Peyer's patch (tissue), 4 donors: ENCODE data around the gene CENPX. TPM values are rescaled to one million over a fixed set of nuclear protein-coding genes. Genes with fewer than 3 reads are reported as not detected.

Experiments used
- DNase-seq, 3 donors: peaks; one replicate each; pipeline ENCODE4 v3.0.0-alpha.2; 2017 to 2019
- H3K27ac ChIP-seq, 4 donors: fragments of 200-600 bp; sonication (generic); one replicate each; pipeline ENCODE4 v1.5.1; 2016 to 2019
- H3K27me3 ChIP-seq, 2 donors: fragments of 200-600 bp; sonication (generic); one replicate each; pipeline ENCODE4 v1.5.1; 2019
- H3K36me3 ChIP-seq, 3 donors: fragments of 200-600 bp; sonication (generic); one replicate each; pipeline ENCODE4 v1.5.1; 2016 to 2019
- H3K4me1 ChIP-seq, 4 donors: fragments of 200-600 bp; sonication (generic); one replicate each; pipeline ENCODE4 v1.5.1; 2016 to 2019
- H3K4me3 ChIP-seq, 4 donors: fragments of 200-600 bp; sonication (generic); 1 replicate in 3 of 4; 2 replicates in 1 of 4; pipeline ENCODE4 v1.5.1; 2016 to 2019; ENCODE audit warnings: mild to moderate bottlenecking in 1 of 4
- H3K9me3 ChIP-seq, 4 donors: fragments of 200-600 bp; sonication (generic); one replicate each; pipeline ENCODE4 v1.5.1; 2016 to 2019; ENCODE audit warnings: mild to moderate bottlenecking in 1 of 4
- POLR2A ChIP-seq, 2 donors: fragments of 450-650 bp; IDR thresholded peaks; one replicate each; pipeline ENCODE4 v1.5.1; 2017; ENCODE audit warnings: antibody characterized with exemption in 2 of 2, mild to moderate bottlenecking in 2 of 2, moderate library complexity in 2 of 2
- total RNA-seq, 4 donors: library from RNA; depleted of rRNA; stranded (reverse); fragments of >200 nt; gene quantifications; one replicate each; pipeline ENCODE4 v1.1.0, GENCODE V29; 2016
- TF ChIP-seq, protein P1 (sequence below), 6 experiments: fragments of 450-650 bp in 4 of 6; fragments of 200-600 bp in 2 of 6; sonication (generic) in 1 of 6; IDR thresholded peaks; one replicate each; pipeline ENCODE4 v1.5.1; 2017 to 2019; ENCODE audit warnings: antibody characterized with exemption in 6 of 6, mild to moderate bottlenecking in 3 of 6, moderate library complexity in 1 of 6

Gene CENPX
- total RNA-seq, 4 donors from 2014 or later = 49.1 to 123 (median 91.8) TPM

GRCh38 chr17:82031885-82032627 is 9.4 kb upstream of the CENPX start:
- Histone ChIP-seq H3K9me3 (no peaks in the 10 kb centered on the region), H3K27me3 (no peaks in the 10 kb centered on the region), H3K36me3 (no peaks in the 10 kb centered on the region), H3K27ac (no peak overlapping the region), H3K4me3 (peak overlapping the region in 3 of 4 donors; percentile 64 to 74 (median 71)), H3K4me1 (peaks cover 0 to 32% (median 20%) of the 10 kb centered on the region in 4 donors)
- peak; percentile 27 to 81 (median 78) for DNase-seq
- TF ChIP-seq, protein P1, sequence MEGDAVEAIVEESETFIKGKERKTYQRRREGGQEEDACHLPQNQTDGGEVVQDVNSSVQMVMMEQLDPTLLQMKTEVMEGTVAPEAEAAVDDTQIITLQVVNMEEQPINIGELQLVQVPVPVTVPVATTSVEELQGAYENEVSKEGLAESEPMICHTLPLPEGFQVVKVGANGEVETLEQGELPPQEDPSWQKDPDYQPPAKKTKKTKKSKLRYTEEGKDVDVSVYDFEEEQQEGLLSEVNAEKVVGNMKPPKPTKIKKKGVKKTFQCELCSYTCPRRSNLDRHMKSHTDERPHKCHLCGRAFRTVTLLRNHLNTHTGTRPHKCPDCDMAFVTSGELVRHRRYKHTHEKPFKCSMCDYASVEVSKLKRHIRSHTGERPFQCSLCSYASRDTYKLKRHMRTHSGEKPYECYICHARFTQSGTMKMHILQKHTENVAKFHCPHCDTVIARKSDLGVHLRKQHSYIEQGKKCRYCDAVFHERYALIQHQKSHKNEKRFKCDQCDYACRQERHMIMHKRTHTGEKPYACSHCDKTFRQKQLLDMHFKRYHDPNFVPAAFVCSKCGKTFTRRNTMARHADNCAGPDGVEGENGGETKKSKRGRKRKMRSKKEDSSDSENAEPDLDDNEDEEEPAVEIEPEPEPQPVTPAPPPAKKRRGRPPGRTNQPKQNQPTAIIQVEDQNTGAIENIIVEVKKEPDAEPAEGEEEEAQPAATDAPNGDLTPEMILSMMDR (IDR thresholded peaks at IDR 0.05) = no peak
- no peak for TF ChIP-seq POLR2A (IDR thresholded peaks at IDR 0.05)

DNA sequence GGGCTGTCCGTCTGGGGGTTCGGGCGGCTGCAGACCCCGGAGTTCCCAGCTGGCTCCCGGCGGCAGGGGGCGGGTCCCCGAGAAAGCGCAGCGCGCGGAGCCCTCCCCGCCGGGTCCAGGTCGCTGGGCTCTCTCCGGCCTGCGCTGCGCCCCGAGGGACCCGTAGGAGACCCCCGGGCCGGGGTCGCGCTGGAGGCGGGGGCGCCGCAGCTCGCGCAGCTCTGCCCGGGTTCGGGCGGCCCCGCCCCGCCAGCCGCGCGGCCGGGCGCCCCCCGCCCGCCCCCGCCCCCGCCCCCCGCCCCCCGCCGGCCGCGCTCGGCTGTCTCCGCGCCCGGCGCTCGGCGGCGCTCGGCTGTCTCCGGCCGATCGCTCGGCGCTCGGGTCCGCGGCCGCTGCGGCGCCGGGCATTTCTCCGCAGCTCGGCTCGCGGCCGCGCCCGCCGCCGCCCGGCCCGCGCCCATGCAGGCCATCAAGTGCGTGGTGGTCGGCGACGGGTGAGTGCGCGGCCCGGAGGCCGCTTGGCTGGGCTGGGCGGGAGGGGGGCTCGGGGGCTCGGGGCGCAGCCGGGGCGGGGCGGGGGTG is 8.7 kb upstream of the CENPX start, which contains the start of gene RAC3:
TSS of gene RAC3 (plus strand) at position 376 of the 582 bp plus-strand sequence. CDS start at position 460, 84 bp downstream.
- no peaks in the 10 kb centered on the region for H3K27me3 ChIP-seq
- H3K27ac ChIP-seq = peak within 1 kb of the TSS; percentile 27 to 65 (median 56)
- no peaks in the 10 kb centered on the region for H3K36me3 ChIP-seq
- TF ChIP-seq, protein P1 (IDR thresholded peaks at IDR 0.05) = no peak
- no peak for TF ChIP-seq POLR2A (IDR thresholded peaks at IDR 0.05)
- DNase-seq = no peak
- H3K4me1 ChIP-seq = peaks cover 0 to 25% (median 15%) of the 10 kb centered on the region in 4 donors
- no peaks in the 10 kb centered on the region for H3K9me3 ChIP-seq
- H3K4me3 ChIP-seq = peak within 1 kb of the TSS; percentile 34 to 74 (median 68)

DNA sequence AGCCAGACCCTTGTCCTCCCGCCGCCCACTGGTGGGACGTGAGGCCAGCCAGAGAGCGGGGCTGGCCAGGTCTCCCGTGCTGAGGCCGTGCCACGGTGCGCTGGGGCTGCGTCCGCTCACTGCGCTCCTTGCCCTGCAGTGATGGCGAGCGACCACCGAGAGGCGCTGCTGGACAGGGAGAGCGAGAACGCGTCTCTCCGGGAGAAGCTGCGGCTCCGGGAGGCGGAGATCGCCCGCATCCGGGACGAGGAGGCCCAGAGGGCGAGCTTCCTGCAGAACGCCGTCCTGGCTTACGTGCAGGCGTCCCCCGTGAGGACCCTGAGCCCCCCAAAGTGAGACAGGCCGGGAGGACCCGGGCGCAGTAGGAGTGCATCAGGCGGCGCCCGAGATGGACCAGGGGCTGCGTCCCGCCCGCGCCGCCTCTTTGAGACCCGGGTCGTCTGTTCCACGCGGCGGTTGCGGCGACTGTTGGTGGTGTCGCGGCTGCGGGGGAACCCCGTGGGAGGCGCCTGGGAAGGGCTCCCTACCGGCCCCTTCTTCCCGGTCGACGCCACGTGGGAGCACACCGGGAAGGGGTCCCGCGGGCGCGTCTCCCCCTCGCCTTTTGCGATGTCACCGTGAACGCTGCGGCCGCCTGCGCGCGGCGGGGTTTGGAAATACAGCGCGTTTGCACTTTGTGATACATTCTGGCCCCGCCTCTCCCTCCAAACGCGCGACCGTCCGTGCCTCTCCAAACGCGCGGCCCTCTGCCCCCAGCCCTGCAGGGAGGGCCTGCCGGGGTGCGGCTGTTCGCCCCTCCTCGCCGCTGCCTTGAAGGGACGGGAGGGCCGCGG is 8.0 kb upstream of the CENPX start:
- Histone ChIP-seq H3K4me3 (peak overlapping the region; percentile 34 to 74 (median 68)), H3K36me3 (no peaks in the 10 kb centered on the region), H3K9me3 (no peaks in the 10 kb centered on the region), H3K4me1 (peaks cover 0 to 19% (median 10%) of the 10 kb centered on the region in 4 donors), H3K27ac (peak overlapping the region; percentile 27 to 65 (median 56)), H3K27me3 (no peaks in the 10 kb centered on the region)
- DNase-seq = peak; percentile 75 to 93 (median 91)
- no peak for TF ChIP-seq POLR2A (IDR thresholded peaks at IDR 0.05)
- TF ChIP-seq, protein P1 (IDR thresholded peaks at IDR 0.05) = peak; percentile 93 to 99 (median 97)

DNA sequence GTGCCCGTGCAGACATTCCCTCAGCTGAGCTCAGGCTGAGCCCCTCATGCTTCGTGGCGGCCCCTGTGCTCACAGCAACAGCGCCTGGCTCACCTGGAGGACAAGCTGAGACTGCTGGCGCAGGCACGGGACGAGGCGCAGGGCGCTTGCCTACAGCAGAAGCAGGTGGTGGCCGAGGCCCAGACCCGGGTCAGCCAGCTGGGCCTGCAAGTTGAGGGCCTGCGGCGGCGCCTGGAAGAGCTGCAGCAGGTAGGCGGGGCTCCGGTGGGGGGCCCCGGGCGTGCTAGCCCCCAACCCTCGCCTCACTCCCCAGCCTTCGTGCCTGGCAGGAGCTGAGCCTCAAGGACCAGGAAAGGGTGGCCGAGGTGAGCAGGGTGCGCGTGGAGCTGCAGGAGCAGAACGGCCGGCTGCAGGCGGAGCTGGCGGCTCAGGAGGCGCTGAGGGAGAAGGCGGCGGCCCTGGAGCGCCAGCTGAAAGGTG is 7.4 kb upstream of the CENPX start:
- Histone ChIP-seq H3K27me3 (no peaks in the 10 kb centered on the region), H3K9me3 (no peaks in the 10 kb centered on the region), H3K36me3 (no peaks in the 10 kb centered on the region), H3K27ac (peak overlapping the region in 1 of 4 donors; percentile 65), H3K4me1 (peaks cover 0 to 19% (median 9%) of the 10 kb centered on the region in 4 donors), H3K4me3 (peak overlapping the region in 3 of 4 donors; percentile 34 to 74 (median 64))
- no peak for TF ChIP-seq POLR2A (IDR thresholded peaks at IDR 0.05)
- TF ChIP-seq, protein P1 (IDR thresholded peaks at IDR 0.05) = no peak
- no peak for DNase-seq

GRCh38 chr17:82029391-82029790 is 6.7 kb upstream of the CENPX start:
- DNase-seq = no peak
- no peak overlapping the region for H3K4me3 ChIP-seq
- H3K27me3 ChIP-seq = no peaks in the 10 kb centered on the region
- H3K36me3 ChIP-seq = no peaks in the 10 kb centered on the region
- TF ChIP-seq, protein P1 (IDR thresholded peaks at IDR 0.05) = no peak
- TF ChIP-seq POLR2A (IDR thresholded peaks at IDR 0.05) = no peak
- H3K27ac ChIP-seq = no peak overlapping the region
- no peaks in the 10 kb centered on the region for H3K9me3 ChIP-seq
- H3K4me1 ChIP-seq = peaks cover 0 to 19% (median 10%) of the 10 kb centered on the region in 4 donors
